ENCODE data around the gene CCDC197.
A peak's percentile ranks its signal among the peaks of the same experiment; 100 is the strongest.

The CCDC197 gene

GRCh38 chr14:93996130-93996695, 888 bp upstream of the CCDC197 start:
- no peaks in the 10 kb centered on the region for H4K20me1 ChIP-seq (ENCODE audit: low read depth, low read length)
- no peaks in the 10 kb centered on the region for H3K79me2 ChIP-seq (ENCODE audit: insufficient read depth, low read length)
- H3F3A ChIP-seq (ENCODE audit: insufficient read depth) = no peaks in the 10 kb centered on the region
- H3K9me2 ChIP-seq (replicated peaks; ENCODE audit: insufficient read depth, low read length) = no peaks in the 10 kb centered on the region
- TF ChIP-seq EZH2phosphoT487 (conservative IDR thresholded peaks at IDR 0.05; ENCODE audit: low read length) (no peak), CTCF (IDR thresholded peaks at IDR 0.05; ENCODE audit: insufficient read depth, low read length, poor library complexity, severe bottlenecking) (no peak)
- H3K9me3 ChIP-seq (ENCODE audit: insufficient read depth, low read length) = no peaks in the 10 kb centered on the region
- no peak overlapping the region for H3K9ac ChIP-seq (ENCODE audit: low read length)
- H3K27me3 ChIP-seq (ENCODE audit: low read length) = no peaks in the 10 kb centered on the region
- H3K27ac ChIP-seq (ENCODE audit: low read depth, low read length) = no peak overlapping the region
- no peak overlapping the region for H3K4me2 ChIP-seq (ENCODE audit: low read depth, low read length, poor library complexity, severe bottlenecking)
- H3K4me3 ChIP-seq (ENCODE audit: insufficient read depth, low read length, poor library complexity, severe bottlenecking) = no peak overlapping the region
- H3K36me3 ChIP-seq (ENCODE audit: low read length) = no peaks in the 10 kb centered on the region
- H2AFZ ChIP-seq (ENCODE audit: low read depth, low read length, severe bottlenecking) = no peak overlapping the region

- no peak for TF ChIP-seq EZH2phosphoT487 (conservative IDR thresholded peaks at IDR 0.05; ENCODE audit: low read length)
- H3K4me2 ChIP-seq (ENCODE audit: low read depth, low read length, poor library complexity, severe bottlenecking) = no peak overlapping the region
- H3K27ac ChIP-seq (ENCODE audit: low read depth, low read length) = no peak overlapping the region
- H4K20me1 ChIP-seq (ENCODE audit: low read depth, low read length) = no peaks in the 10 kb centered on the region
- no peaks in the 10 kb centered on the region for H3K9me2 ChIP-seq (replicated peaks; ENCODE audit: insufficient read depth, low read length)
- no peaks in the 10 kb centered on the region for H3F3A ChIP-seq (ENCODE audit: insufficient read depth)
- H2AFZ ChIP-seq (ENCODE audit: low read depth, low read length, severe bottlenecking) = no peak overlapping the region
- no peaks in the 10 kb centered on the region for H3K27me3 ChIP-seq (ENCODE audit: low read length)
- H3K9ac ChIP-seq (ENCODE audit: low read length) = no peak overlapping the region
- no peak overlapping the region for H3K4me3 ChIP-seq (ENCODE audit: insufficient read depth, low read length, poor library complexity, severe bottlenecking)
- no peaks in the 10 kb centered on the region for H3K9me3 ChIP-seq (ENCODE audit: insufficient read depth, low read length)
- H3K79me2 ChIP-seq (ENCODE audit: insufficient read depth, low read length) = no peaks in the 10 kb centered on the region
- H3K36me3 ChIP-seq (ENCODE audit: low read length) = no peaks in the 10 kb centered on the region
Observed at GRCh38 chr14:93997916-93998870, 1.1 kb downstream of the CCDC197 start.

GRCh38 chr14:93998871-93999403, 1.8 kb downstream of the CCDC197 start:
- Histone ChIP-seq H2AFZ (ENCODE audit: low read depth, low read length, severe bottlenecking) (no peak overlapping the region), H4K20me1 (ENCODE audit: low read depth, low read length) (no peaks in the 10 kb centered on the region), H3K9ac (ENCODE audit: low read length) (peak overlapping the region; percentile 9; the same call in 1 of the 2 replicates), H3K9me2 (replicated peaks; ENCODE audit: insufficient read depth, low read length) (no peaks in the 10 kb centered on the region), H3K27me3 (ENCODE audit: low read length) (no peaks in the 10 kb centered on the region), H3K36me3 (ENCODE audit: low read length) (no peaks in the 10 kb centered on the region), H3K4me2 (ENCODE audit: low read depth, low read length, poor library complexity, severe bottlenecking) (no peak overlapping the region), H3K9me3 (ENCODE audit: insufficient read depth, low read length) (no peaks in the 10 kb centered on the region), H3K4me3 (ENCODE audit: insufficient read depth, low read length, poor library complexity, severe bottlenecking) (no peak overlapping the region), H3F3A (ENCODE audit: insufficient read depth) (no peaks in the 10 kb centered on the region), H3K27ac (ENCODE audit: low read depth, low read length) (no peak overlapping the region), H3K79me2 (ENCODE audit: insufficient read depth, low read length) (no peaks in the 10 kb centered on the region)
- TF ChIP-seq EZH2phosphoT487 (conservative IDR thresholded peaks at IDR 0.05; ENCODE audit: low read length) (no peak), CTCF (IDR thresholded peaks at IDR 0.05; ENCODE audit: insufficient read depth, low read length, poor library complexity, severe bottlenecking) (no peak)

Measured in SU-DHL-6 (cell line).